ENCODE data around the gene TSPAN4. TPM values are rescaled to one million over a fixed set of nuclear protein-coding genes. Genes with fewer than 3 reads are reported as not detected.

TSPAN4 gene
- total and polyA plus RNA-seq, 4 donors, result 16.5 to 38.1 (median 30.4) TPM

DNA sequence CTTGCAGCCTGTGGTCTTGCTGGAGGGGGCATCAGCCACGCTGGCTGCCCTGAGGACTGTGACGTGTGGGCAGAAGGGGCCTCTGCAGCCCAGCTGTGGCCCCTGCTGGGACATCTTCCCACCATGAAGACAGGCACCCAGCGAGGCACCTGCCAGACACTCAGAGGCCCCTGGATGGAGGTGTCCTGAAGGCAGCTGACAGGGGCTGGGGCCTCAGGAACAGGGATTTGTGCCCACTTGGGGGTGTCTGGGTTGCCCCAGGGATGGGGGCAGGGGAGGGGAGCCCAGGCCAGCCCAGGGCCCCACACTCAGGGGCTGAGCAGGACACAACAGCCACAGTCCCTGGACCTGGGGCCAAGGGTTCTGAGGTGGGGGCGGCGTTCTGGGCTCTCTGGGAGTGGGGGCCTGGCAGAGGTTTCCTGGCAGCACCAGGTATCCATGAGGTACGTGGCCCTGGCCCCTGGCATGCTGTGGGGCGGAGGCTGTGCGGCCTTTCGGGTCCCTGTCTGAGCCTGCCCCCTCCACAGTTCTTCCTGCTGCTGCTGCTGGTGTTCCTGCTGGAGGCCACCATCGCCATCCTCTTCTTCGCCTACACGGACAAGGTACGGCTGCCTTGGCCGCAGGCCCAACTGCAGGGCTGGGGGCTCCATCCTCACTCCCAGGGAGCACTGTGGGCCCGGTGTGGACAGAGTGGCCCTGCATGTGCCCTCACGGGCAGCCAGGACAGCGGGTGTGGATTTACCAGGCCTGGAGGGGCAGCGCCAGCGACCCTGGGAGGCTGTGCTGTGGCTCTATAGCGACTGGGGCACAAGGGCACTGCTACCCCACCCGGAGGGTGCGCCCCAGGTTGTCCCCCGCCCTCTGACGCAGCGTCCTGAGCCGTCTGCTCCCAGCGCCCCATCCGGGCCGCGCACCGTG lies 21.5 kb downstream of the TSPAN4 start:
- no peak overlapping the region for H3K27ac ChIP-seq (ENCODE audit: low read depth in 1 of 2, low read length in 2 of 2)
- no peak overlapping the region for H3K9ac ChIP-seq (ENCODE audit: low read depth in 1 of 2, low read length in 2 of 2)
- H3K4me1 ChIP-seq (ENCODE audit: control insufficient read depth in 4 of 4, insufficient read depth in 4 of 4, low read length in 3 of 4), result peaks cover 0 to 7% (median 3%) of the 10 kb centered on the region in 4 donors
- H3K9me3 ChIP-seq (ENCODE audit: control insufficient read depth in 4 of 4, low read length in 3 of 4), result no peaks in the 10 kb centered on the region
- WGBS, result 89% methylated on average over 31 of the region's 31 CpGs
- DNase-seq (ENCODE audit: low spot score), result no peak
- TF ChIP-seq YY1 (IDR thresholded peaks at IDR 0.05), result no peak
- TF ChIP-seq SP1 (IDR thresholded peaks at IDR 0.05), result no peak
- TF ChIP-seq EGR1 (IDR thresholded peaks at IDR 0.05; ENCODE audit: low read depth in 2 of 2), result no peak
- TF ChIP-seq, protein P1, sequence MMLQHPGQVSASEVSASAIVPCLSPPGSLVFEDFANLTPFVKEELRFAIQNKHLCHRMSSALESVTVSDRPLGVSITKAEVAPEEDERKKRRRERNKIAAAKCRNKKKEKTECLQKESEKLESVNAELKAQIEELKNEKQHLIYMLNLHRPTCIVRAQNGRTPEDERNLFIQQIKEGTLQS (IDR thresholded peaks at IDR 0.05), result no peak
- no peak for TF ChIP-seq RAD21 (IDR thresholded peaks at IDR 0.05)
- TF ChIP-seq, protein P2, sequence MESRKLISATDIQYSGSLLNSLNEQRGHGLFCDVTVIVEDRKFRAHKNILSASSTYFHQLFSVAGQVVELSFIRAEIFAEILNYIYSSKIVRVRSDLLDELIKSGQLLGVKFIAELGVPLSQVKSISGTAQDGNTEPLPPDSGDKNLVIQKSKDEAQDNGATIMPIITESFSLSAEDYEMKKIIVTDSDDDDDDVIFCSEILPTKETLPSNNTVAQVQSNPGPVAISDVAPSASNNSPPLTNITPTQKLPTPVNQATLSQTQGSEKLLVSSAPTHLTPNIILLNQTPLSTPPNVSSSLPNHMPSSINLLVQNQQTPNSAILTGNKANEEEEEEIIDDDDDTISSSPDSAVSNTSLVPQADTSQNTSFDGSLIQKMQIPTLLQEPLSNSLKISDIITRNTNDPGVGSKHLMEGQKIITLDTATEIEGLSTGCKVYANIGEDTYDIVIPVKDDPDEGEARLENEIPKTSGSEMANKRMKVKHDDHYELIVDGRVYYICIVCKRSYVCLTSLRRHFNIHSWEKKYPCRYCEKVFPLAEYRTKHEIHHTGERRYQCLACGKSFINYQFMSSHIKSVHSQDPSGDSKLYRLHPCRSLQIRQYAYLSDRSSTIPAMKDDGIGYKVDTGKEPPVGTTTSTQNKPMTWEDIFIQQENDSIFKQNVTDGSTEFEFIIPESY (IDR thresholded peaks at IDR 0.05), result no peak
- no peak for TF ChIP-seq TAF1 (conservative IDR thresholded peaks at IDR 0.05)
- TF ChIP-seq, protein P3, sequence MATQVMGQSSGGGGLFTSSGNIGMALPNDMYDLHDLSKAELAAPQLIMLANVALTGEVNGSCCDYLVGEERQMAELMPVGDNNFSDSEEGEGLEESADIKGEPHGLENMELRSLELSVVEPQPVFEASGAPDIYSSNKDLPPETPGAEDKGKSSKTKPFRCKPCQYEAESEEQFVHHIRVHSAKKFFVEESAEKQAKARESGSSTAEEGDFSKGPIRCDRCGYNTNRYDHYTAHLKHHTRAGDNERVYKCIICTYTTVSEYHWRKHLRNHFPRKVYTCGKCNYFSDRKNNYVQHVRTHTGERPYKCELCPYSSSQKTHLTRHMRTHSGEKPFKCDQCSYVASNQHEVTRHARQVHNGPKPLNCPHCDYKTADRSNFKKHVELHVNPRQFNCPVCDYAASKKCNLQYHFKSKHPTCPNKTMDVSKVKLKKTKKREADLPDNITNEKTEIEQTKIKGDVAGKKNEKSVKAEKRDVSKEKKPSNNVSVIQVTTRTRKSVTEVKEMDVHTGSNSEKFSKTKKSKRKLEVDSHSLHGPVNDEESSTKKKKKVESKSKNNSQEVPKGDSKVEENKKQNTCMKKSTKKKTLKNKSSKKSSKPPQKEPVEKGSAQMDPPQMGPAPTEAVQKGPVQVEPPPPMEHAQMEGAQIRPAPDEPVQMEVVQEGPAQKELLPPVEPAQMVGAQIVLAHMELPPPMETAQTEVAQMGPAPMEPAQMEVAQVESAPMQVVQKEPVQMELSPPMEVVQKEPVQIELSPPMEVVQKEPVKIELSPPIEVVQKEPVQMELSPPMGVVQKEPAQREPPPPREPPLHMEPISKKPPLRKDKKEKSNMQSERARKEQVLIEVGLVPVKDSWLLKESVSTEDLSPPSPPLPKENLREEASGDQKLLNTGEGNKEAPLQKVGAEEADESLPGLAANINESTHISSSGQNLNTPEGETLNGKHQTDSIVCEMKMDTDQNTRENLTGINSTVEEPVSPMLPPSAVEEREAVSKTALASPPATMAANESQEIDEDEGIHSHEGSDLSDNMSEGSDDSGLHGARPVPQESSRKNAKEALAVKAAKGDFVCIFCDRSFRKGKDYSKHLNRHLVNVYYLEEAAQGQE (IDR thresholded peaks at IDR 0.05), result no peak
- TF ChIP-seq, protein P4, sequence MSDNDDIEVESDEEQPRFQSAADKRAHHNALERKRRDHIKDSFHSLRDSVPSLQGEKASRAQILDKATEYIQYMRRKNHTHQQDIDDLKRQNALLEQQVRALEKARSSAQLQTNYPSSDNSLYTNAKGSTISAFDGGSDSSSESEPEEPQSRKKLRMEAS (IDR thresholded peaks at IDR 0.05), result no peak
- TF ChIP-seq HNF4G (IDR thresholded peaks at IDR 0.05), result no peak
- no peak for TF ChIP-seq RXRA (IDR thresholded peaks at IDR 0.05)
- TF ChIP-seq GABPA (IDR thresholded peaks at IDR 0.05 in 1 of 2, conservative IDR thresholded peaks at IDR 0.05 in 1 of 2), result no peak
- H3K4me3 ChIP-seq (ENCODE audit: low read depth in 1 of 3, low read length in 3 of 3), result no peak overlapping the region
- peaks cover 0 to 9% (median under 1%) of the 10 kb centered on the region in 4 donors for H3K36me3 ChIP-seq (ENCODE audit: control insufficient read depth in 4 of 4, insufficient read depth in 3 of 4, low read depth in 1 of 4, low read length in 3 of 4)
- no peaks in the 10 kb centered on the region for H3K27me3 ChIP-seq (ENCODE audit: control insufficient read depth in 4 of 4, insufficient read depth in 4 of 4, low read length in 3 of 4)

DNA sequence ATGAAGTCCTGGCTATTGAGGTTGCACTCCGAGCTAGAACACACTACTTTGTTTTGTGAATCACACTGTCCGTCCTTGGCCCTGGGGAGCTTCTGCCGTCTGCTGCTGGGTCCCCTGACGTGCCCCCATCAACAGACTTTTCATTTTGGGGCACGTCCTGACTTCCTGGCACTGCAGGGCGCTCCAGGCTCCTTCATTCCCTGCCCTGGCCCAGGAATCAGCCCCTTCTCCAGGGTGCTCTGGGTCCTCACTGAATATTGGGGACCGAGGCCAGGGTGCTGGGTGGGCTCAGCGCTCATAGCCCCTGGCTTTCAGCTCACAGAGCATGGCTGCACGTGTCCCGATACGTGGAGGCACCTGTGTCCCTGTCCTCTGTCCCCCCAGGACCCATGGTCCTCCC lies 22.2 kb downstream of the TSPAN4 start:
- Histone ChIP-seq H3K27me3 (ENCODE audit: control insufficient read depth in 4 of 4, insufficient read depth in 4 of 4, low read length in 3 of 4) (no peaks in the 10 kb centered on the region), H3K4me1 (ENCODE audit: control insufficient read depth in 4 of 4, insufficient read depth in 4 of 4, low read length in 3 of 4) (no peaks in the 10 kb centered on the region), H3K4me3 (ENCODE audit: low read depth in 1 of 3, low read length in 3 of 3) (no peak overlapping the region), H3K9me3 (ENCODE audit: control insufficient read depth in 4 of 4, low read length in 3 of 4) (no peaks in the 10 kb centered on the region), H3K36me3 (ENCODE audit: control insufficient read depth in 4 of 4, insufficient read depth in 3 of 4, low read depth in 1 of 4, low read length in 3 of 4) (peaks cover 0 to 9% (median under 1%) of the 10 kb centered on the region in 4 donors), H3K27ac (ENCODE audit: low read depth in 1 of 2, low read length in 2 of 2) (no peak overlapping the region), H3K9ac (ENCODE audit: low read depth in 1 of 2, low read length in 2 of 2) (no peak overlapping the region)
- no peak for DNase-seq (ENCODE audit: low spot score)
- 87% methylated on average over 11 of the region's 11 CpGs for WGBS
- TF ChIP-seq, protein P2 (IDR thresholded peaks at IDR 0.05), result no peak
- TF ChIP-seq SP1 (IDR thresholded peaks at IDR 0.05) (no peak), YY1 (IDR thresholded peaks at IDR 0.05) (no peak), GABPA (IDR thresholded peaks at IDR 0.05 in 1 of 2, conservative IDR thresholded peaks at IDR 0.05 in 1 of 2) (no peak), FOXA1 (IDR thresholded peaks at IDR 0.05) (no peak), NR2F2 (IDR thresholded peaks at IDR 0.05) (no peak), EGR1 (IDR thresholded peaks at IDR 0.05; ENCODE audit: low read depth in 2 of 2) (no peak), HNF4A (conservative IDR thresholded peaks at IDR 0.05) (no peak), JUND (IDR thresholded peaks at IDR 0.05) (no peak), RAD21 (IDR thresholded peaks at IDR 0.05) (no peak)
